ENCODE results near the gene NUCB1.

GRCh38 chr19:48913114-48913889 is 13.2 kb downstream of the NUCB1 start:
- TF ChIP-seq CTCF (IDR thresholded peaks at IDR 0.05) (no peak), ZFX (IDR thresholded peaks at IDR 0.05; ENCODE audit: borderline replicate concordance) (no peak)
